ENCODE results near the gene IL17REL. TPM values are rescaled to one million over a fixed set of nuclear protein-coding genes. Genes with fewer than 3 reads are reported as not detected.
"Not testable (repeated sequence)": the region's sequence is repeated elsewhere in the genome, so short reads cannot be mapped to it uniquely, and the experiment has no call there.

The IL17REL gene
- total and polyA plus RNA-seq, 5 experiments from 2014 or later = not detected

GRCh38 chr22:49996119-49996517, 16.4 kb downstream of the IL17REL start:
- Mint-ChIP-seq H3K27ac (no peak overlapping the region), H3K4me3 (no peak overlapping the region), H3K4me1 (peaks cover 7 to 15% (median 10%) of the 10 kb centered on the region in 4 donors), H3K9me3 (peaks cover 0 to 10% (median 2%) of the 10 kb centered on the region in 9 donors), H3K36me3 (peaks cover 0 to 3% (median 1%) of the 10 kb centered on the region in 3 donors), H3K27me3 (peaks cover 0 to 8% (median 2%) of the 10 kb centered on the region in 5 donors)
- POLR2A ChIA-PET = no interaction called here
- DNase-seq (peak in 1 of 10 donors; percentile 51), ATAC-seq (no peak)

- Mint-ChIP-seq H3K27me3 (peaks cover 0 to 8% (median under 1%) of the 10 kb centered on the region in 5 donors), H3K4me3 (no peak overlapping the region), H3K36me3 (peaks cover 0 to 7% (median 4%) of the 10 kb centered on the region in 3 donors), H3K4me1 (peaks cover 8 to 13% (median 10%) of the 10 kb centered on the region in 4 donors), H3K9me3 (peaks cover 1 to 16% (median 8%) of the 10 kb centered on the region in 9 donors), H3K27ac (no peak overlapping the region)
- ATAC-seq = no peak
- DNase-seq = no peak
- POLR2A ChIA-PET = interaction anchor here (1.3 to 1.6 kb wide), 2 partner anchors 27 to 33 kb away, joined by 4 to 5 read pairs; no protein-coding TSS in a partner anchor
Measured at GRCh38 chr22:49995361-49996118, 17.0 kb downstream of the IL17REL start.

GRCh38 chr22:49995041-49995360, 17.6 kb downstream of the IL17REL start:
- ATAC-seq = no peak
- DNase-seq = no peak
- Mint-ChIP-seq H3K9me3 (peaks cover 1 to 17% (median 11%) of the 10 kb centered on the region in 9 donors), H3K27ac (no peak overlapping the region), H3K4me1 (peaks cover 8 to 13% (median 10%) of the 10 kb centered on the region in 4 donors), H3K27me3 (peaks cover 0 to 8% (median 0%) of the 10 kb centered on the region in 5 donors), H3K36me3 (peaks cover 0 to 7% (median 4%) of the 10 kb centered on the region in 3 donors), H3K4me3 (no peak overlapping the region)
- POLR2A ChIA-PET = interaction anchor here (1.3 to 1.6 kb wide), 2 partner anchors 26 to 32 kb away, joined by 4 to 5 read pairs; no protein-coding TSS in a partner anchor

GRCh38 chr22:49994361-49995040, 18.1 kb downstream of the IL17REL start:
- H3K9me3 Mint-ChIP-seq = peaks cover 1 to 19% (median 12%) of the 10 kb centered on the region in 9 donors
- peaks cover 0 to 8% (median 0%) of the 10 kb centered on the region in 5 donors for H3K27me3 Mint-ChIP-seq
- DNase-seq = peak in 1 of 10 donors; percentile 50
- H3K4me3 Mint-ChIP-seq = no peak overlapping the region
- H3K4me1 Mint-ChIP-seq = peaks cover 8 to 13% (median 10%) of the 10 kb centered on the region in 4 donors
- no peak overlapping the region for H3K27ac Mint-ChIP-seq
- no peak for ATAC-seq
- peaks cover 0 to 7% (median 4%) of the 10 kb centered on the region in 3 donors for H3K36me3 Mint-ChIP-seq
- POLR2A ChIA-PET = interaction anchor here (0.9 to 2.6 kb wide), 6 partner anchors 26 to 67 kb away, joined by 3 to 10 read pairs (median 4); no protein-coding TSS in a partner anchor

- peak in 1 of 10 donors; percentile 63 for DNase-seq
- Mint-ChIP-seq H3K4me3 (peak overlapping the region in 1 of 10 donors; percentile 29), H3K27ac (peak overlapping the region in 4 of 10 donors; percentile 24 to 50 (median 40)), H3K27me3 (peaks cover 0 to 4% (median 0%) of the 10 kb centered on the region in 5 donors), H3K9me3 (peaks cover 1 to 20% (median 14%) of the 10 kb centered on the region in 9 donors), H3K4me1 (peaks cover 8 to 11% (median 9%) of the 10 kb centered on the region in 4 donors), H3K36me3 (peaks cover 0 to 7% (median 4%) of the 10 kb centered on the region in 3 donors)
- POLR2A ChIA-PET = interaction anchor here (0.9 to 2.6 kb wide), 6 partner anchors 23 to 66 kb away, joined by 3 to 10 read pairs (median 3); no protein-coding TSS in a partner anchor
- no peak for ATAC-seq
Measured at GRCh38 chr22:49993649-49994360, 18.8 kb downstream of the IL17REL start.

- peak overlapping the region in 1 of 10 donors; percentile 36 for H3K4me3 Mint-ChIP-seq
- peak overlapping the region in 4 of 10 donors; percentile 24 to 50 (median 43) for H3K27ac Mint-ChIP-seq
- DNase-seq (peak; percentile 40 to 82 (median 56)), ATAC-seq (peak; percentile 94 to 99)
- peaks cover 1 to 25% (median 10%) of the 10 kb centered on the region in 9 donors for H3K9me3 Mint-ChIP-seq
- H3K4me1 Mint-ChIP-seq = peaks cover 4 to 8% (median 6%) of the 10 kb centered on the region in 4 donors
- POLR2A ChIA-PET = interaction anchor here (0.5 to 2.6 kb wide), 5 partner anchors 10 to 66 kb away, joined by 3 to 10 read pairs (median 3); no protein-coding TSS in a partner anchor
- peaks cover 0 to 7% (median 4%) of the 10 kb centered on the region in 3 donors for H3K36me3 Mint-ChIP-seq
- peaks cover 0 to 2% (median 0%) of the 10 kb centered on the region in 5 donors for H3K27me3 Mint-ChIP-seq
Measured at GRCh38 chr22:49992921-49993648, 19.5 kb downstream of the IL17REL start.

- no peak overlapping the region for H3K27ac Mint-ChIP-seq
- no peak for DNase-seq
- ATAC-seq = no peak
- H3K27me3 Mint-ChIP-seq = peaks cover 0 to 2% (median 0%) of the 10 kb centered on the region in 5 donors
- POLR2A ChIA-PET = interaction anchor here (0.6 to 2.6 kb wide), 2 partner anchors 61 to 124 kb away, joined by 4 to 10 read pairs; no protein-coding TSS in a partner anchor
- H3K9me3 Mint-ChIP-seq = peaks cover 3 to 31% (median 10%) of the 10 kb centered on the region in 9 donors
- no peak overlapping the region for H3K4me3 Mint-ChIP-seq
- peaks cover 4 to 8% (median 6%) of the 10 kb centered on the region in 4 donors for H3K4me1 Mint-ChIP-seq
- peaks cover 0 to 12% (median 4%) of the 10 kb centered on the region in 3 donors for H3K36me3 Mint-ChIP-seq
Measured at GRCh38 chr22:49991907-49992533, 20.5 kb downstream of the IL17REL start.

GRCh38 chr22:49991167-49991566, 21.4 kb downstream of the IL17REL start:
- no peak for ATAC-seq
- peaks cover 0 to 18% (median 10%) of the 10 kb centered on the region in 3 donors for H3K36me3 Mint-ChIP-seq
- H3K4me1 Mint-ChIP-seq = peaks cover 4 to 8% (median 6%) of the 10 kb centered on the region in 4 donors
- no peak overlapping the region for H3K27ac Mint-ChIP-seq
- peaks cover 3 to 39% (median 16%) of the 10 kb centered on the region in 9 donors for H3K9me3 Mint-ChIP-seq
- peaks cover 0 to 9% (median 0%) of the 10 kb centered on the region in 5 donors for H3K27me3 Mint-ChIP-seq
- no peak for DNase-seq
- no peak overlapping the region for H3K4me3 Mint-ChIP-seq
- POLR2A ChIA-PET = no interaction called here

GRCh38 chr22:49989826-49990225, 22.7 kb downstream of the IL17REL start:
- peaks cover 0 to 26% (median 14%) of the 10 kb centered on the region in 3 donors for H3K36me3 Mint-ChIP-seq
- POLR2A ChIA-PET, H3K27ac Mint-ChIP-seq, ATAC-seq, H3K4me1 Mint-ChIP-seq, DNase-seq, H3K4me3 Mint-ChIP-seq: not testable (repeated sequence)
- H3K27me3 Mint-ChIP-seq = peaks cover 0 to 22% (median 5%) of the 10 kb centered on the region in 5 donors
- peaks cover 4 to 45% (median 25%) of the 10 kb centered on the region in 9 donors for H3K9me3 Mint-ChIP-seq

- Mint-ChIP-seq H3K4me3 (no peak overlapping the region), H3K27ac (no peak overlapping the region), H3K36me3 (peaks cover 0 to 25% (median 14%) of the 10 kb centered on the region in 3 donors), H3K27me3 (peaks cover 0 to 32% (median 15%) of the 10 kb centered on the region in 5 donors), H3K9me3 (peaks cover 4 to 39% (median 21%) of the 10 kb centered on the region in 9 donors), H3K4me1 (peaks cover 2 to 9% (median 5%) of the 10 kb centered on the region in 4 donors)
- ATAC-seq = no peak
- DNase-seq = no peak
- POLR2A ChIA-PET = no interaction called here
Measured at GRCh38 chr22:49986325-49986724, 26.2 kb downstream of the IL17REL start.
